Endothelial cell (in vitro differentiated cells): ENCODE data around the gene FTO. TPM values are rescaled to one million over a fixed set of nuclear protein-coding genes. Genes with fewer than 3 reads are reported as not detected.

ENCODE experiments used
- DNase-seq: peaks from one replicate; pipeline ENCODE4 v3.0.0; 2021; ENCODE audit warnings: low spot score
- H3K27ac Mint-ChIP-seq: one replicate; pipeline ENCODE4 v1.8.0; 2021; ENCODE audit warnings: mixed read lengths, inconsistent platforms; ENCODE audit not compliant: unreplicated experiment
- H3K27me3 Mint-ChIP-seq: one replicate; pipeline ENCODE4 v1.8.0; 2021; ENCODE audit warnings: mild to moderate bottlenecking, moderate library complexity, mixed read lengths, inconsistent platforms; ENCODE audit not compliant: unreplicated experiment
- H3K36me3 Mint-ChIP-seq: one replicate; pipeline ENCODE4 v1.8.0; 2021; ENCODE audit warnings: mild to moderate bottlenecking, low read depth, mixed read lengths, inconsistent platforms; ENCODE audit not compliant: unreplicated experiment
- H3K4me1 Mint-ChIP-seq: one replicate; pipeline ENCODE4 v1.8.0; 2021; ENCODE audit warnings: mild to moderate bottlenecking, mixed read lengths, inconsistent platforms; ENCODE audit not compliant: unreplicated experiment
- H3K4me3 Mint-ChIP-seq: one replicate; pipeline ENCODE4 v1.8.0; 2021; ENCODE audit warnings: mild to moderate bottlenecking, mixed read lengths, inconsistent platforms; ENCODE audit not compliant: unreplicated experiment
- H3K9me3 Mint-ChIP-seq: one replicate; pipeline ENCODE4 v1.8.0; 2021; ENCODE audit warnings: mixed read lengths, inconsistent platforms; ENCODE audit not compliant: unreplicated experiment
- total RNA-seq: library from RNA; stranded (reverse); fragmentation: NEBNext Ultra II Directional; extraction: Animal tissue kit (Norgen Biotek cat#: 25700); gene quantifications from one replicate; pipeline ENCODE4 v1.2.1, GENCODE V29; 2021; ENCODE audit not compliant: unreplicated experiment
- TF ChIP-seq, protein P1 (sequence below): fragments of 200-600 bp; sonication (generic); IDR thresholded peaks from one replicate; pipeline ENCODE4 v1.5.0; 2021; ENCODE audit warnings: antibody characterized with exemption; ENCODE audit not compliant: unreplicated experiment

The FTO gene
- total RNA-seq, 1 donor from 2014 or later = 83.8 TPM

DNA sequence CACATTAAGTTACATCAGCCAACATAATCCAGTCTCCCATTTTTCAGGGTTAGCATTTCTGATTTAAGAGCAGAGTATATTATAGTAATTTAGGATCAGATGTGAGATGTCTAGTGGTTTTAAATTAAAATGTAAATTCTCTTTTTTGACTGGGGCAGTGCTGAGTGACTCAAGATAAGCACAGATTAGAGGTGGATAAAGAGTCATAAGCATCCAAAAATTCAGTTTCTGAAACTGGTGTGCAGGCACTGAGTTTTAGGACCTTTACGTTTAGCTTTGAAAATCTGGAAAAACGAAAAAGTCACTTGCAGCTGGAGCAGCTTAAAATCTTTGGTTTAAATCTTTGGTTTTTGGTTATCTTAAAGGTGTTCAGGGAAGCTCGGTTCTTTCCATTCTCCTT, 190.7 kb downstream of the FTO start:
- H3K36me3 Mint-ChIP-seq = no peaks in the 10 kb centered on the region
- no peak overlapping the region for H3K4me3 Mint-ChIP-seq
- no peaks in the 10 kb centered on the region for H3K27me3 Mint-ChIP-seq
- TF ChIP-seq, protein P1, sequence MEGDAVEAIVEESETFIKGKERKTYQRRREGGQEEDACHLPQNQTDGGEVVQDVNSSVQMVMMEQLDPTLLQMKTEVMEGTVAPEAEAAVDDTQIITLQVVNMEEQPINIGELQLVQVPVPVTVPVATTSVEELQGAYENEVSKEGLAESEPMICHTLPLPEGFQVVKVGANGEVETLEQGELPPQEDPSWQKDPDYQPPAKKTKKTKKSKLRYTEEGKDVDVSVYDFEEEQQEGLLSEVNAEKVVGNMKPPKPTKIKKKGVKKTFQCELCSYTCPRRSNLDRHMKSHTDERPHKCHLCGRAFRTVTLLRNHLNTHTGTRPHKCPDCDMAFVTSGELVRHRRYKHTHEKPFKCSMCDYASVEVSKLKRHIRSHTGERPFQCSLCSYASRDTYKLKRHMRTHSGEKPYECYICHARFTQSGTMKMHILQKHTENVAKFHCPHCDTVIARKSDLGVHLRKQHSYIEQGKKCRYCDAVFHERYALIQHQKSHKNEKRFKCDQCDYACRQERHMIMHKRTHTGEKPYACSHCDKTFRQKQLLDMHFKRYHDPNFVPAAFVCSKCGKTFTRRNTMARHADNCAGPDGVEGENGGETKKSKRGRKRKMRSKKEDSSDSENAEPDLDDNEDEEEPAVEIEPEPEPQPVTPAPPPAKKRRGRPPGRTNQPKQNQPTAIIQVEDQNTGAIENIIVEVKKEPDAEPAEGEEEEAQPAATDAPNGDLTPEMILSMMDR = no peak
- no peak overlapping the region for H3K27ac Mint-ChIP-seq
- no peak for DNase-seq
- no peaks in the 10 kb centered on the region for H3K9me3 Mint-ChIP-seq
- H3K4me1 Mint-ChIP-seq = peaks cover 21% of the 10 kb centered on the region

- Mint-ChIP-seq H3K27me3 (no peaks in the 10 kb centered on the region), H3K9me3 (no peaks in the 10 kb centered on the region), H3K4me1 (peaks cover 25% of the 10 kb centered on the region), H3K4me3 (no peak overlapping the region), H3K36me3 (no peaks in the 10 kb centered on the region), H3K27ac (no peak overlapping the region)
- TF ChIP-seq, protein P1 = no peak
- no peak for DNase-seq
Measured at GRCh38 chr16:53895433-53895832, 191.5 kb downstream of the FTO start.

DNA sequence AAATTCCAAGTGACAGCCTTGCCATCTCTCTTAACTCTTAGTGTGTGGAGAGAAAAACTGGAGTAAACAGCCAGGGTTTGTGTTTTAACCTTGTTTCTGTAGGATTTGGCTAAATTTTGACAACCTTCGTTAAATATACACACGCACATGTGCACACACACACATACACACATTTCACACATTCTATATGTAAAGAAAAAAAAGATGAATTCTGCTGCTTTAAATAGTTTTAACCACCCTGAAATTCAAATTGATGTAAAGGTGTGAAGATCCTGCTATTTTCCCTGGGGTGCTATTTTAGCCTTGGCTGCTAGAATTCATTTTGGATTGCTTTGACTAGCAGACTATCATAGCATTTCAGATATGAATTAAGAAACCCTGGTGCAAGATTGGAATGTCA, 191.9 kb downstream of the FTO start:
- no peak for DNase-seq
- Mint-ChIP-seq H3K27ac (no peak overlapping the region), H3K4me1 (peaks cover 25% of the 10 kb centered on the region), H3K36me3 (no peaks in the 10 kb centered on the region), H3K27me3 (no peaks in the 10 kb centered on the region), H3K9me3 (no peaks in the 10 kb centered on the region), H3K4me3 (no peak overlapping the region)
- TF ChIP-seq, protein P1 = no peak

DNA sequence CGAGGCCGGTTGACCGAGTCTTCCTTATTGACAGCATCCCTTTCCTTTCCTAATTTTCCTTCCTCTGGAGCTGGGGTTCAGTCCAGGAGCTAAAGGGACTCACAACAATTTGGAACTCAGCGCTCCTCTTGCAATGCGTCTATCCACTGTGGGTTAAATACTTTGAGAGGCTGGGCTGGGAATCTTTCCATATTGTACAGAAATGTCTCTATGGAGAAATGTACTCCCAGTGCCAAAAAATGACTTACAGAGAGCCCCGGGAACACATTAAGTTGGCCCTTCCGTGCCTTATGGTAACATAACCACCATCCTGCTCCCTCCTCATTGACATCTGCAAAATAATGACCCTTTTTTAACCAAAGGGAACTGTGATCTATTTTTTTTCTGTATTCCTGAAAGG, 192.8 kb downstream of the FTO start:
- Mint-ChIP-seq H3K9me3 (no peaks in the 10 kb centered on the region), H3K27ac (no peak overlapping the region), H3K36me3 (no peaks in the 10 kb centered on the region), H3K4me1 (peaks cover 25% of the 10 kb centered on the region), H3K27me3 (no peaks in the 10 kb centered on the region), H3K4me3 (no peak overlapping the region)
- TF ChIP-seq, protein P1 = no peak
- no peak for DNase-seq

DNA sequence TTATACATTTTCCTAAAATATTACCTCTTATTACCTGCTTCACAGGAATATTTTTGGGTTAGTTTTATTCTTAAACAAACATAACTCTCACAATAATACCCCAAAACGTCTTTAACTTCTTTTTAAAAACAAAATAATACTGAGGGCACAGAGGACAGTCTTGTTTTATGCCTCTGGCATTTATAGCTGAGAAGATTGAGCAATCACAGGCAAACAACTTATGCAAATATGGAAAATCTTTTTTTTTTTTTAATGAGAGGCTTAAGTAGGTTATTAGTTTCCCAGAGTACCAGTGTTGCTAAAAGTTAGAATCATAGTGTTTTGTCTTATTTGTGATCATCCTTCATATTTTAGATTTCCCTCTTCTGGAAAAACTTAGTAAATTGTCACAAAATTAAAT, 195.0 kb downstream of the FTO start:
- Mint-ChIP-seq H3K4me3 (no peak overlapping the region), H3K9me3 (no peaks in the 10 kb centered on the region), H3K4me1 (peaks cover 14% of the 10 kb centered on the region), H3K27me3 (no peaks in the 10 kb centered on the region), H3K27ac (no peak overlapping the region), H3K36me3 (no peaks in the 10 kb centered on the region)
- TF ChIP-seq, protein P1 = no peak
- no peak for DNase-seq
